Brain microvascular endothelial cell (primary cell): Measurements from ENCODE around the gene YTHDF2.

Experiments
- DNase-seq: peaks from one replicate; pipeline ENCODE4 v3.0.0-alpha.2; 2020
- H3K27ac ChIP-seq: fragments of 250-450 bp; sonication (Bioruptor Pico); 2 replicates; pipeline ENCODE4 v1.5.1; 2020; ENCODE audit warnings: mild to moderate bottlenecking, moderate library complexity
- H3K27me3 ChIP-seq: fragments of 250-450 bp; sonication (Bioruptor Pico); replicated peaks from 2 replicates; pipeline ENCODE4 v1.5.1; 2020; ENCODE audit warnings: mild to moderate bottlenecking
- H3K36me3 ChIP-seq: fragments of 250-450 bp; sonication (Bioruptor Pico); replicated peaks from 2 replicates; pipeline ENCODE4 v1.5.1; 2020; ENCODE audit warnings: mild to moderate bottlenecking
- H3K4me3 ChIP-seq: 2 replicates; pipeline ENCODE4 v1.5.1; 2011; ENCODE audit warnings: low read depth, mild to moderate bottlenecking, control low read depth, low read length, moderate library complexity
- in situ Hi-C: cut with HindIII; loops from 2 replicates; pipeline ENCODE4 v1.10.0; 2017; ENCODE audit warnings: low sequenced_read_pairs, low pct_ligation_motif_present
- TF ChIP-seq, protein P1 (sequence below): IDR thresholded peaks from 2 replicates; pipeline ENCODE4 v1.5.1; 2011; ENCODE audit warnings: low read depth, mild to moderate bottlenecking, moderate library complexity, low read length, control low read depth, inconsistent platforms; ENCODE audit errors: missing control alignments

YTHDF2 gene

DNA sequence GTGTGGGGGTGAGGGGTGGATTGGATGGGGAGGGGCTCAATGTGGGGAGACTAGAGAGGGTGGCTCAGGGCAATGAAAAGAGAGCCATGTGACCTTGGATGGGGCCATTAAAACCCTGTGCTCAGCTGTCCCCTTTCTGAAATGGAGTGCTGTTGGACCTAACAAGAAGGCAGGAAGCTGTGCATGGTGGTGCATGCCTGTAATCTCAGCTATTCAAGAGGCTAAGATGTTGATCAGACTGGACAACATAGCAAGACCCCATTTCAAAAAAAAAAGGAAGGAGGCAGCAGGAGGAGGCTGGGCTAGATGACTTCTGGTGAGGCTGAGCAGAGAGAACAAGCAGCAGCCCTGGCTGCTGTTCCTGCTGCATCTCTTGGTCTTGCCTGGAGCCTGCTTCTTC lies 82.3 kb downstream of the YTHDF2 start:
- H3K36me3 ChIP-seq: no peaks in the 10 kb centered on the region
- no peak for DNase-seq
- in situ Hi-C loops: no loop called here

More for the DNA sequence above, 82.3 kb downstream of the YTHDF2 start:
- TF ChIP-seq, protein P1, sequence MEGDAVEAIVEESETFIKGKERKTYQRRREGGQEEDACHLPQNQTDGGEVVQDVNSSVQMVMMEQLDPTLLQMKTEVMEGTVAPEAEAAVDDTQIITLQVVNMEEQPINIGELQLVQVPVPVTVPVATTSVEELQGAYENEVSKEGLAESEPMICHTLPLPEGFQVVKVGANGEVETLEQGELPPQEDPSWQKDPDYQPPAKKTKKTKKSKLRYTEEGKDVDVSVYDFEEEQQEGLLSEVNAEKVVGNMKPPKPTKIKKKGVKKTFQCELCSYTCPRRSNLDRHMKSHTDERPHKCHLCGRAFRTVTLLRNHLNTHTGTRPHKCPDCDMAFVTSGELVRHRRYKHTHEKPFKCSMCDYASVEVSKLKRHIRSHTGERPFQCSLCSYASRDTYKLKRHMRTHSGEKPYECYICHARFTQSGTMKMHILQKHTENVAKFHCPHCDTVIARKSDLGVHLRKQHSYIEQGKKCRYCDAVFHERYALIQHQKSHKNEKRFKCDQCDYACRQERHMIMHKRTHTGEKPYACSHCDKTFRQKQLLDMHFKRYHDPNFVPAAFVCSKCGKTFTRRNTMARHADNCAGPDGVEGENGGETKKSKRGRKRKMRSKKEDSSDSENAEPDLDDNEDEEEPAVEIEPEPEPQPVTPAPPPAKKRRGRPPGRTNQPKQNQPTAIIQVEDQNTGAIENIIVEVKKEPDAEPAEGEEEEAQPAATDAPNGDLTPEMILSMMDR: no peak
- H3K27ac ChIP-seq: no peak overlapping the region
- H3K4me3 ChIP-seq: no peak overlapping the region
- H3K27me3 ChIP-seq: peaks cover 15% of the 10 kb centered on the region
